HG03521 (cell line): Measurements from ENCODE around the gene POP7.
"Not testable (repeated sequence)": the region's sequence is repeated elsewhere in the genome, so short reads cannot be mapped to it uniquely, and the experiment has no call there.

Experiments
- ATAC-seq: cut with Tn5 transposase; IDR thresholded peaks from one replicate; pipeline ENCODE4 v1.9.1; 2021; ENCODE audit warnings: mild to moderate bottlenecking, moderate library complexity; ENCODE audit not compliant: unreplicated experiment

POP7 gene

DNA sequence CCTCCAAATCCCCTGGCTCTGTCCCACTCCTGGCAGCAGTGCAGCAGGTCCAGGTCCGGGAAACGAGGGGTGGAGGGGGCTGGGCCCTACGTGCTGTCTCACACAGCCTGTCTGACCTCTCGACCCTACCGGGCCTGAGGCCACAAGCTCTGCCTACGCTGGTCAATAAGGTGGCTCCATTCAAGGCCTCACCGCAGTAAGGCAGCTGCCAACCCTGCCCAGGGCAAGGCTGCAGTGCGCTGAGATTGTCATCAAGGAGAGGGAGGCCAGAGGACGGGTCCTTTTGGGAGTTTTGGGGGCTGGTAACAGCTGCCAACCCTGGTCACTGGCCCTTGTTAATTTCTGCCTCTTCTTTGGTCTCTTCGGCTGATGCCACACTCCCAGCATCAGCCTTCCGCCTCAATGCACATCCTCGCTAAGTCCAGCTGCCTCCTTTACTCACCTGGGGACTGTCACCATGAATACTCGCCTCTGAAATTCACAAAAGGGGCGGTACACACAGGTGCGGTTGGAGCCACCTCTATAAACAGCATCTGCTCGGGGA lies 17.9 kb downstream of the POP7 start:
- no peak for ATAC-seq

DNA sequence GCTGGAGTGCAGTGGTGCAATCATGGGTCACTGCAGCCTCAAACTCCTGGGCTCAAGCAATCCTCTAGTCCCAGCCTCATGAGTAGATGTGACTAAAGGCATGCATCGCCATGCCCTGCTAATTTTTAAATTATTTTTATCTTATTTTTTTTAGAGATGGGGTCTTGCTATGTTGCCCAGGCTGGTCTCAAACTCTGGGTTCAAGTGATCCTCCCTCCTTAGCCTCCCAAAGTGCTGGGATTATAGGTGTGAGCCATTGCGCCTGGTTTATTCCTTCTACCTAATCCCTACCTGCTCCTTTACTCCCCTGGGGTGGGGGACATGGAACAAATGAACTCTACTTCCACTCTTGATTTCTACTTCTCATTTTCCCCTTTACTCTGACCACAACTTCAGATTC lies 18.4 kb downstream of the POP7 start:
- ATAC-seq, result not testable (repeated sequence)

DNA sequence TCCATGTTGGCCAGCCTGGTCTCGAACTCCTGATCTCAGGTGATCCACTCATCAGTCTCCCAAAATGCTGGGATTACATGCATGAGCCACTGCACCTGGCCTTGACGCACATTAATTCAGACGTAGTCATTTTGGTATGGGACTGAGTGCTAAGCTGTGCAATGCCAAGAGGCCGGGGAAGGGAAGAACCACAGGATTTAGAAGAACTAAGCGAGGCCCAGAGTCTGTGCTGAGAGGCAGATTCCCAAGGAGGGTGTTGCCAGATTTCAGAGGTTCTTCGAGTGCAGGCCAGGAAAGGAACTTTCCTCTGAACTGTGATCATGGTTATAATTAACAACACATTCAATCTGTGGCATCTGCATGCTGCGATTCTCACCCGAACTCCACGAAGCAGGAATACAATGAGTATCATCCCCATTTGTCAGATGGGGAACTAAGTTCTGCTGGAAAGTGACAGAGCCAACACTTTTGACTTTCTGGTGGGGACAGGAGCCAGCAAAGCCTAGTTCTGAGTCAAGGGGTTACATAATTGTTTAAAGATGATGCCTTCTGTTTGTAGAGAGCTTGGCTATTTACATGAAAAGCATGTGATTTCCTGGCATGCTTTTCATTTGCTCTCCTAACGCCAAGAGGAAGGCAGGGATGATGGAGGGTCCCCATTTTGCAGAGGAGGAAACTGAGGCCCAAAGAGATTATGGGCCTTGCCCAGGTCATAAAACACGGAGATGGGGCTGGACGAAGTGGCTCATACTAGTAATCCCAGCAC lies 21.3 kb downstream of the POP7 start:
- ATAC-seq, result no peak

DNA sequence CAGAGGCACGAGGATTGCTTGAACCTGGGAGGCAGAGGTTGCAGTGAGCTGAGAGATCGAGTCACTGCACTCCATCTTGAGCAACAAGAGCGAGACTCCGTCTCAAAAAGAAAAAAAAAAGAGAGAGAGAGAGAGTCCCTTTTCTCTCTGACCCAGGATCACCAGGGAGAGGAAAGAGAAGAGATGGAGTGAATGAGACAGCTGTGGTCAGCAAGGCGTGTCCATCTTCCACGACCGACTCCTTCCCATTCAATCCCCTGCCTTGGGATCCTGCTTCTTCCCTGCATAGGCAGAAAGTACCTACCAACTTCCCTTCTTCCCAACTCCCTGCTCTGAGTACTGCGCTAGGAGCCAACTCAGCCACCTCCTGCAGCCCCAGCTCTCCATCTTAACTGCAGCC lies 22.3 kb downstream of the POP7 start:
- no peak for ATAC-seq

DNA sequence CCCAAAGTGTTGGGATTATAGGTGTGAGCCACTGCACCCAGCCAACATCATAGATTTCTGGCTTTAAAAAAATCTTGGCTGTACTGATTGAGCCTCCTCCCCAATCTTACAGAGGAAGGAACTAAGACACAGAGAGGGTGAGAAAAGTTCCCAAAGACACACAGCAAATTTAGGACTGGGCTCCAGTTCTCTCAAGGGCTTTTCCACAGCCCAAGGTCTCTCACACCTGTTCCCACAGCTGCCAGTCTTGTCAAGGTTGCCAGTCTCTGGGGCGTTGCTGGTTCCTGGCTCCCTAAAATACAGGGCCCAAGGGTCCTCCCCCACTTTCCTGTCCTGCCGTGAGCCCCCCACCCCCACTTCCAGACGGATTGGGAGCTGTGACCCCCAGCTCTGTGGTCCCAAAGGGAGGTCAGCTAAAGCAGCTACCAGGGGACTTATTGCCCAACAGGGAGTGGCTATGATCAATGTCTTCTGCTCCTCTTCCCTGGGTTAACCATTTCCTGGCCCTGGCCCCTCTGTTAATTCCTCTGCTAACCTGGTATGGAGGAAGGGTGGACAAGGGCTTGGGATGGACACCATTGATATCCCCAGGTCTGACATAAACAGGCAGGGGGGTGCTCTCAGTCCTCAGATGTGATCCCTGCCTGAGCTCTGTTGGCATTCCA lies 24.3 kb downstream of the POP7 start:
- no peak for ATAC-seq

DNA sequence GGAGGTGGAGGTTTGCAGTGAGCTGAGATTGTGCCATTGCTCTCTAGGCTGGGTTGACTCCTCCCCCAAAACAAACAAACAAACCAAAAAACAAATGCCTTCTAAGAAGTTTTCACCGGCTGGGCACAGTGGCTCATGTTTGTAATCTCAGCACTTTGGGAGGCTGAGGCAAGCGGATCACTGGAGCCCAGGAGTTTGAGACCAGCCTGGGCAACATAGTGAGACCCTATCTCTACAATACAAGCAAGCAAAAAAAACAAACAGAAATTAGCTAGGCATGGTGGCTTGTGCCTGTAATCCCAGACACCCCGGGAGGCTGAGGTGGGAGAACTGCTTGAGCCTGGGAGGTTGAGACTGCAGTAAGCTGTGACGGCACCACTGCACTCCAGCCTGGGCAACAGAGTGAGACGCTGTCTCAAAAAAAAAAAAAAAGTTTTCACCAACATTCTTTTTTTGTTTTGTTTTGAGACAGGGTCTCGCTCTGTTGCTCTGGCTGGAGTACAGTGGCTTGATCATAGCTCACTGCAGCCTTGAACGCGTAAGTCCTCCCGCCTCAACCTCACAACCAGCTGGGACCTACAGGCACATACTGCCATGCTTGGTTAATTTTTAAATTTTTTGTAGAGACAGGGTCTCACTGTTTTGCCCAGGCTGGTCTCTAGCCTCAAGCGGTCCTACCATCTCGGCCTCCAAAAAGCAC lies 26.2 kb downstream of the POP7 start:
- no peak for ATAC-seq

DNA sequence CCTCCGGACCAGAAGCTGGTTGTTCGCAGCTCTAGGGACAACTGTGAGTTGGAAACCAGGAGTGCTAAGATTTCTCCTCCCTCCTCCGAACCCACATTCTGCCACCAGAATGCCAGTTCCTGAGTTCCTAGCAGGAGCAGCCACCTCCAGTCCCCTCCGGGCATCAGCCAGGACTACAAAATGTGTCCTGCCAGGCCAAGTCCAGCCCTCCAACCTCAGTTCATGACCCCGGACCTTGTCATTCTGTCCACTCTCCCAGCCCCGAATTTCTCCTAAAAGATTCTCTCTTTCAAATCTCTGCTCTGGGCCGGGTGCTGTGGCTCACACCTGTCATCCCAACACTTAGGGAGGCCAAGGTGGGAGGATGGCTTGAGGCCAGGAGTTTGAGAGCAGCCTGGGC lies 29.8 kb downstream of the POP7 start:
- no peak for ATAC-seq

DNA sequence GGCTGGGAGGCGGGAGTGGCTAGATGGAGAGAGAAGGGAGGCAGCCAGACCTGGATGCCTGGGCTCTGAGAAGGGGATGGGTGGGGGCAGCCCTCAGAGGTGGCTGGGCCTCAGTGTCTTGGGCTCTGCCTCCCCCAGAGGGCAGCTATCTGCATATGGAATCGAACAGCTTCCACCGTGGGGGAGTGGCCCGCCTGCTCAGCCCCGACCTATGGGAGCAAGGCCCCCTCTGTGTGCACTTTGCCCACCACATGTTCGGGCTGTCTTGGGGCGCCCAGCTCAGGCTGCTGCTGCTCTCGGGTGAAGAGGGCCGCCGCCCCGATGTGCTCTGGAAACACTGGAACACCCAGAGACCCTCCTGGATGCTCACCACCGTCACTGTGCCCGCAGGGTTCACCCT lies 30.8 kb downstream of the POP7 start:
- ATAC-seq, result no peak

DNA sequence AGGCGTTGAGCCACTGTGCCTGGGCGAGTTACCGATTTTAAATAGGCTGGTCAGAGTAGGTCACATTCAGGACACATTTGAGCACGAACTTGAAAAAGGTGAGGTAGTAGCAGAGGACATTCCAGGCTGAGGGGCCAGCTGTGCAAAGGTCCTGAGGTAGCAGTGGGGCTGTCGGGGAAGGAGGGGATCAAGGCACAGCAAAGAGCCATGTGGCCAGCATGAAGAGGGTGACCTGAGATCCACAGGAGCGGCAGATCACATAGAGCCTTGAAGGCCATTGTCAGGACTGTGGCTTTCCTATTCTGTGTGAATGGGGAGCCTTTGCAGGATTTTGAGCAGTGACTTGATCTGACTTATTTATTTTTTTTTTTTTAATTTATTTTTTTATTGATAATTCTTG lies 34.0 kb downstream of the POP7 start:
- no peak for ATAC-seq

DNA sequence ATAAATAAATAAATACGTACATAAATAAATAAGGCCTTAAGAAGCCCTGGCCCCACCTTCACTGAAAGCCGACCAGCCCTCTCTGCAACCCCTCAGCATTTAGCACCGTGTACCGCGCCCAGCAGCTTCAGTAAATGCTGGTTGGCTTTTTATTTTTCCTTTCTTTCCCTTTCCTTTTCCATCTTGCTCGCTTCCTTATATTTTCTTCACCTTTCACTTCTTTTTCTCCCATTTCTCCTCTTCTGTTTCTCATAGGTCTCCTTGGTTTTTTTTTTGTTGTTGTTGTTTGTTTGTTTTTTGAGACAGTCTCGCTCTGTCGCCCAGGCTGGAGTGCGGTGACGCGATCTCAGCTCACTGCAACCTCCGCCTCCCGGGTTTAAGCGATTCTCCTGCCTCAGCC lies 38.7 kb downstream of the POP7 start:
- ATAC-seq, result no peak

DNA sequence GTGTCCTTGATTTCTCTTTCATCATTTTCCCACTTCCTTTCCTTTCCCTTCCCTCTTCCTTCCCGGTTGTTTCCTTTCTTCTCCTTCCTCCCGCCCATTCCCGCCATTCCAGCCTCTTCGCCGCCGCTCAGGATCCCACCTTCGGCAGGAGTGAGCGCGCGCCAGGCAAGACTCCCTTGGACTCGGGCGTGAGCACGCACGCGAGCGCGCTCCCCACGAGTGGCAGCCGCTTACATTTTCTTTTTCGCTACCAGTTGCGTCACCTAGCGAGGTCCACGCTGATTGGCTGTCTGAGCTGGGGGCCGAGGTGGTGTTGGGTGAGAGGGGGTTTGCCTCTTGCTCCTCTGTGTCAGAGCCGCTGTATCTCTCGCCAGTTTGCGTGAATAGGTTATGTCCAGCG lies 39.3 kb downstream of the POP7 start:
- no peak for ATAC-seq

DNA sequence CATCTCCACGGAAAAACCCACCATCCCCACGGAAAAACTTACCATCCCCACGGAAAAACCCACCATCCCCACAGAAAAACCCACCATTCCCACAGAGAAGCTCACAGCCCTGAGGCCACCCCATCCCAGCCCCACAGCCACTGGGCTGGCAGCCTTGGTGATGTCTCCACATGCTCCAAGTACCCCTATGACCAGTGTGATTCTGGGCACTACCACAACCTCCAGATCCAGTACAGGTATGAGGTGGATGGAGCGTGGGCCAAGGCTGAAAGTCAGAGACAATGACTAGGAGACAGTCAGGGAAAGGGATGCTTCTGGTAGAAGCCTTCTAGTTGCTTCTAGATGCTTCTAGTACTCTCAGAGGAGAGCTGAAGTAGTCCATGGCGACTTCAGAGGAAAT lies 47.1 kb downstream of the POP7 start:
- ATAC-seq, result no peak

DNA sequence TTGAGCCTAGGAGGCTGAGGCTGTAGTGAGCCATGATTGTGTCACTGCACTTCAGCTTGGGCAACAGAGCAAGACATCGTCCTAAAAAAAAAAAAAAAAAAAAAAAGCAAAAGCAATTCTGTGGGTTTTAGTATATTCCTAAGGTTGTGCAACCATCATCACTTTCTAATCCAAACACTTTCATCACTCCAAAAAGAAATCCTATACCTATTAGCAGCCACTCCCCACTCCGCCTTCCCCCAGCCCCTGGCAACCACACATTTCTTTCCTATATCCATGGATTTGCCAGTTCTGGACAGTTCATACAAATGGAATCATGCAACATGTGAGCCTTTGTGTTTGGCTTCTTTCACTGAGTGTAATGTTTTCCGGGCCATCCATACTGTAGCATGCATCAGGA lies 47.8 kb downstream of the POP7 start:
- ATAC-seq, result no peak
